Stimulated activated CD8-positive, alpha-beta memory T cell treated with anti-CD3 and anti-CD28 coated beads, Interleukin-15, amount 100 ng/mL, for 4 hours (primary cell): ENCODE results near the gene PPP2R1B.
"Not testable (repeated sequence)": the region's sequence is repeated elsewhere in the genome, so short reads cannot be mapped to it uniquely, and the experiment has no call there.

Source experiments
- DNase-seq, 2 donors: peaks; one replicate each; pipeline ENCODE4 v3.0.0-alpha.2; 2020; ENCODE audit warnings: low read depth in 2 of 2

Gene PPP2R1B

DNA sequence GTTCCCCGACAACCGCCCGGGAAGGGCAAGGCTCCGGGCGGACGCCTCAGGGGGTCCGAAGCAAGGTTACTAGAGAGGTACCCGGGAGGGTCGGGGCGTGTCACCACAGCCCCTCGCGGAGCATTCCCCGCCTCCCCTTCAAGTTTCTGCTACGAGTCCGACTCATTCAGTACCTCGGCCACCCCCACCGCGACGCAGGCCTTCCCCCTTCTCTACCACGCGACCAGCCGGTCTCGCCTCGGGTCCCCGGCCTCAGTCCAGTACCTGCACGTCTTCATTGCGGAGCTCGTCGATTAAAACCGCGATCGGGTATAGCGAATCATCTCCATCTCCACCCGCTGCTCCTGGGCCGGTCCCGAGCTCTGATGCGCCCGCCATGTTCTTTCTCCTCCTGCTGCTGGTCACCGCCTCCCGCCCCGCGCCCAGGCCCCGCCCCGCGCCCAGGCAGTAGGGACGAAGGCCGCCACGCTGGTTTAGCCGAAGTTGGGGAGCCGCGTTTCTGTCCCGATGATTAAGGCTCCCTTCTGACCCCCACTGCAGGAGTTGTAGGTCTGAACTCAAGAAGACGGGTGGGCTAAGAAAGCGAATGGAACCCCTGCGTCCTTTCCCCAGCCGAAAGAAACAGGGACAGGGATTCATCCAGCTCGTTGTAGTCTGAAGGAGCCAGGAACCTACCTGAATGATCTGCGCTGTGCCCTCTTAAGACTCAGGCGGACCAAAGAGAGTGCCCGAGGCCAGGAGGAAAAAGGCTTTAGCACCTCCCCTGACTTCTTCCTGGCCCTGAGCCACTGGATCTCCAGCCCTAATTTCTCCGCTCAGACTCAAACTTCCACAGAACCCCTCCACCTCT is at the start of gene PPP2R1B:
Gene PPP2R1B (minus strand): TSS at position 406 of the 850 bp plus-strand sequence. CDS start 28 bp downstream, at position 378.
- peak; percentile 27 to 47 for DNase-seq

DNA sequence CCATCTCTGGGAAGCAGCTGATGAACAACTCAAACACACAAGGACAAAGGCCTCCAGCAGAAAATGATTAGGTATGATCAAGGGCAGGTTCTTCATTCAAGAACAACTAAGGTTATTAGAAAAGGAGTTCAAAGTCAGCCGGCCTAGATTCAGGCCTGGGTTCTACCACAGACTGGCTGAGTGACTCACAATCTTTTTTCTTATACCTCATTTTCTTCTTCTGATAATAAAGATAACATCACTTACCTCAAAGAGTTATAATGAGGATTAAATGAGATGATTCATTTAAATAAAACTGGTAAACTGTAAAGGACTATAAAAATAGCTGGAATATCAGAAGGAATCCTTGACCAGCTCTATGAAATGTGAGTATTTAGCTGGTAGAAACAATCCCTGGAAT is 49.3 kb upstream of the PPP2R1B start:
- DNase-seq, result no peak

DNA sequence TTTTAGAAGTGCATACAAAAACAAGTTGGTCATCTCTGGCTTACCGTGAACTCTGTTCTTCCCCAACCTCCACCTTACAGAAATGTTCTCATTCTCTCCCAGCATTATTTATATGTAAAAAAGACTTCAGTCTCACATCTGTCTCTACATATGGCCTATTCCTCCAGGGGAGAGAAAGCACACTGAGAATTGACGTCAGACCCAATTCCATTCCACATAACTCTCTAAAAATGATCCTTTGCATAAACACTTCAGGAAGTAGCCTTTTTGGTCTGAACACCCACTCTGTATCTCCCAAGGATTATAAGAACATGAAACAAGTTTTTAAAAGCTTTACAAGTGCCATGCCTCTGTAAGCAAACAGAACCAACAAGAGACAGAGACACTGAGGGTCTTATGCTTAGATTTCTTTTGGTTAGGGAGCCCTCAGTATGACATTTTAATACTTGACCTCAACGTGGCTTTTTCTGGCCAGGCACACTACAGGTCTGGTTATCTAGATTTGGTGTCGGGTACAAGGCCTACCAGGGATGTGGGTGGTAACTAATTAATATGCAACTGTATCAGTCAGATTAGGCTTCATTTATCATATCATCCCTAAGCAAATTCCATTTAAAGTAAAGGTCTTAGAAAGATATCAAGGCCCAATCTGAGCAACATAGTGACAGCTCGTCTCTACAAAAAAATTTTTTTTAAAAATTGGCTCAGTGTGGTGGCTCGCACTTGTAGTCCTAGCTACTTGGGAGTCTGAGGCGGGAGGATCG is 48.5 kb upstream of the PPP2R1B start:
- DNase-seq, result no peak

DNA sequence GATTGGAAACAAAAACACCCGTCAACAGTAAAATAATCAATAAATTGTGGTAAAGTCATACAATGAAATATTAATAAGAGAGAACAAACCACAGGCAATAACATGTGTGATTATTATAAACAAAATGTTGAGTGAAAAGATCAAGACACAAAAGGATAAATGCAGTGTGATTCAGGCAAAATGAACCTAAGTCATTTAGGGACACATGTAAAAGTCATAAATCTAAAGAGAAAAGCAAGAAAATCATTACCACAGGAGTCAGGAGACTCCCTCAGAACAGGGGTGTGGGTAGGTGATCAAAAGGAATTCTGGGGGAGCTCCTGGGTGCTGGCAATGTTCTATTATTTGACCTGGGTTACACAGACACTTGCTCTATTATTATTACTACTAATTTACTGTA is 47.9 kb upstream of the PPP2R1B start:
- no peak for DNase-seq

DNA sequence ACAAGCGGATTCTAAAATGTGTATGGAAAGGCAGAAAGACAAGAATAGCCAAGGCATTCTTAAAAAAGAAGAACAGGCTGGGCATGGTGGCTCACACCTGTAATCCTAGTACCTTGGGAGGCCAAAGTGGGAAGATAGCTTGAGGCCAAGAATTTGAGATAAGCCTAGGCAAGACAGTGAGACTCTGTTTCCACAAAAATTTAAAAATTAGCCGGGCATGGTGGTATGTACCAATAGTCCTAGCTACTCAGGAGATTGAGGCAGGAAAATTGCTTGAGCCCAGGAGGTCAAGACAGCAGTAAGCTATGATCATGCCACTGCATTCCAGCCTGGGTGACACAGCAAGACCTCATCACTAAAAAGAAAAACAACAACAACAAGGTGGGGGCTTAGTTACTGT is 46.0 kb upstream of the PPP2R1B start:
- DNase-seq, result no peak

DNA sequence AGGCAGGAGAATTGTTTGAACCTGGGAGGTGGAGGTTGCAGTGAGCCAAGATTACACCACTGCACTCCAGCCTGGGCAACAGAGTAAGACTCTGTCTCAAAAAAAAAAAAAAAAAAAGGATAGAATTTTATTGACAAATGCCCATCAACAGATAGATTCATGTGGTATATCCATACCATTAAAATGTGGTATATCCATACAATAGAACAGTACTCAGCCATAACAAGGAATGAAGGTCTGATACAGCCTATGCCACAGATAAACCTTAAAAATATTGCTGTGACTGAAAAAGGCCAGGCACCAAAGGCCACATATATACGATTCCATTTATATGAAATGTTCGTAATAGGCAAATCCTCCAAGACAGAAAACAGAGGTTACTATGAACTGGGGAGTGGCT is 45.3 kb upstream of the PPP2R1B start:
- DNase-seq, result no peak

DNA sequence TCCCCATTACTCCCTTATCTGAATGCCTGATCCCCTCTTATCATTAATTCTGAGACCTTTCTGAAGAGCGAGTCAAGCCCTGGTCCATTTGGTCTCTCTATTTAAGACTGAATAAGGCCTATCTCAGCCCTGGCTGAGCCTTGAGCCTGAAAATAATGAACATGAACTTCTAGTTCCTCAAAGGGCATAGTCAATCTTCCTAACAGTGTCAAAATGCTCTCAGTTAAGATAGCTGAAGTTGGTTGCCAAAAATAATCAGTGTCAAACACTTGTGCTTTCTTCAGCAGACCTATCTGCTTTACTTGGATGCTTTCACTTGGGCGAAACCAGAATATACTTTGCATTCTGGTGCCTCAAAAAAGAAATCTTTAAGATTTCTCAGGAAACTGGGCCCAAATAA is 42.6 kb upstream of the PPP2R1B start:
- DNase-seq, result no peak

DNA sequence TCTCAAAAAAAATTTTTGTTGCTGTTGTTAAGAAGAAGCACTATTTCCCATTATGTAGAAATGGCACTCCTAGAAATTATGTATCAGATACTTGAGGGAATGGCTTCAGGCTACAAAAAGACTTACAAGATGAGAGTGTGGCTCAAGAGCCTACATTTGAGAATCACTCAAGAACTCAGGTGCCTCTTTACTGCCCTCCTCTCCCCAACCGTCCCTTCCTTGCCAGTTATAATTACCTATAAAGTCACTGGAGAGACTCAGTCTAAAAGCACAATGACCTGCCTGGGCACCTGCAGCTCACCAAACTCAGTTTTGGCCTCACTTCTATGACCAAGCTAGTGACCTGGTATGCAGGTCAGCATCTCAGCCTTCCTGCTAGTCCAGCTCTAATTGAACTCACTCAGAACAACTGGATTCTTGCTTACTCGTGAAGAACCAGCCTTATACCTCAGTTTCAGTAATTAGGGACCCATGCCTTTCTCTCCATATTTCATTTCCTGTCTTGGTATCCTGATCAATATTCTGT is 41.9 kb upstream of the PPP2R1B start:
- DNase-seq, result no peak

DNA sequence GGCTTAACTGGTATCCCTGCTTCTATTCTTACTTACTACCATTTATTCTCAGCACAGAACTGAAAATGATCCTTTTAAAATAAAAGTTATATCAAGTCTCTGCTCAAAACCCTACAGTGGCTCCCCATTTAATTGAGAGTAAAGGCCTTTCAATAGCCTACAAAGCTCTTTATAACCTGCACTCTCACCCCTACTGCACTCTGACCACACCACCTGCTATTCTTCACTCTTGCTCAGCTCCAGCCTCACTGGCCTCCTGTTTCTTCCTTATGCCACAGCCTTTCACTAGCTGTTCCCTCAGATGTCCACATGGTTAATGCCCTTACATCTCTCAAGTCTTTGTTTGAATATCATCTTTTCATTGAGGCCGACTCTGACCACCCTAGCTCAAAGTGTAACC is 40.9 kb upstream of the PPP2R1B start:
- no peak for DNase-seq

DNA sequence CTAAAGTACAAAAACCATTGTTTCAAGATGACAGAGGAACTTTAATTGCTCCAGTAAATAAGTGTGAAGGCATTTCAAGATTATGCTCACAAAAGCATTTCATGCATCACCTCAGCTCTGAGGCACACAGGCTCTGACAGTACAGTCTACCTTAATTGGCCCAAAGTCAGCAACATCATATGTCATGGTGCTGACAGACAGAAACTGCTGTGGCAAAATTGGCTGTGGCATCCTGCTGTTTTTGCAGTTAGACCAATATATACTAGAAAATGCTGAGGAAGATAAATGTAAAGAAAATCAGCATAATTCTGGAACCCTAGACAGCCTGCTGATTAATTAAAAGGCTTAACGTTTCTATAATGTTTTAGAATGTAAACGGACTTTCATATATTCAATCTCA is 34.9 kb upstream of the PPP2R1B start:
- DNase-seq, result no peak

DNA sequence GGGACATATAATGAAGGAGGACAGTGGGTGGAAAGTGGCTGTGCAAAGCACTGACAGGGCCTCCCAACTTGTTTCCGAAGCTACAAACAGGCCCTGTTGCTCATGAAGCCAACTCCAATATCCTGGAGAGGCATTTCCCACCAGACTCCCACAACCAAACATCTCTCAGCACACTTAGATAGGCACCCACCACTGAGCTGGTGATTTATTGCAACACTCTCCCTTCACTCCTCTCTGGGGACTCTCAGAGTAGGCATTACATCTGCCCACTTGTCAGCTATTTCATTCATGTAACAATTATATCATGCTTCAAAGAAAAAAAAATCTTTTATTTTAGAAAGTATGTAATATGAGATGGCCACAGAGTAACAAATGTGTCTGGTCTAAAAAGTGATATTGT is 32.1 kb upstream of the PPP2R1B start:
- no peak for DNase-seq

DNA sequence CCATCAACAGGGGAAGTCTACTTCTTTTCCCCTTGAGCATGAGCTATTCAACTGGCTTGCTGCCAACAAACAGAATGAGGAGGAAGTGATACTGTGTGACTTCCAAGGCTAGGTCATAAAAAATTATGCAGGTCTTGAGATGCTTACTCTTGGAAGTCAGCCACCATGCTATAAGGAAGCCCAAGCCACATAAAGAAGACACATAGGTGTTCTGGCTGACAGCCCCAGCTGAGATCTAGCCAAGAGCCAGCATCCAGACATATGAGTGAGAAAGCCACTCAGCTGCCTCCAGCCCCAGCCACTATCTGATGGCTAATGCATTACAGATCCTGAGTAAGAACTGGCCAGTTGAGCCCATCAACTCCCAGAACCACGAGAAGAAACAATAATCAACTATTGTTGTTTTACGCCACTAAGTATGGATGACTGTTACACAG is 31.0 kb upstream of the PPP2R1B start:
- no peak for DNase-seq

DNA sequence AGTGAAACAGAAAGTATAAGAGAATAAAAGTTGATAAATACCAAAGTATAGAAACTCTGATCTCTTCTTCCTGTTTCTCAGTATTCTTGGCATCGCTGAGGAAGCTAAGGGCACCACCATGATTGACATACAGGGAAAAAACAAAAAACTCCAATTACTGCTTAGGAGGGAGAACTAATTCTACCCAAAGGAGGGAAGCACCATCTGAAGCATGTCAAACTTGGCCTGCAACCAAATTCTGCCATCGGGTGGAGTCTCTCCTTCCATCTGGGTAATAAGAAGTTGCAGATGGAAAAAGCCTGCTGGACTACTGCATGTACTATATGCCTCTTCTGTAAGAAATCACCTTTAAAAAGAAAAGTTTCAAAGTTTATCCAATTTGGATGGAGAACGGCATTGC is 30.5 kb upstream of the PPP2R1B start:
- DNase-seq, result no peak

DNA sequence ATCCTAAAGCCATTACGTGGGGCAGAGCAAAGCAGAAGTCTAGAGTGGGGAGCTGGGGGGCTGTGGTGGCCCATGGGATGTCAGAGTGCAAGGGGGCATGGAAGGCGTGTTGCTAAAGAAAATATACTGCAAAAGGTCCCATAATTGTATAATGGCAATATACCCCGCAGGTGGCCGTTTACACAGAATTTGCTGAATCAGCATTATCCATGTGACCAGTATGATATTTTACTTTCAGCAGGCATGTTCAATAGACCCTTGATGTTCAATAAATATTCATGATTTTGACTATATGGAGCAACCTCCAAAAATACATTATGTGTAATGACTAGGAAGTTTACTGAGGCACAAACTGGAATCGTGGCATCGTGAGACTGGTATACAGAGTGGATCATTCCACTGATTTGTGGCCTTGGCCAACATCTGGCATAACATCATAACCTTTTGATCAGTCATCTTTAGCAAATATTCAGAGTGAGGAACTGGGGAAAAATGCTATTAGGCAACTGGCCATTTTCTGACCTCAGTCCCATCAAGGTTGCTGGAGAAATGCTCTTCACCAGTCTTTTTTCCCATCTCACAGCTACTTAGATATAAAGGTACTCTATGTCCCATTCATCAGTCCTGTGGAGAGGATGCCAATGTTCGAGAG is 29.3 kb upstream of the PPP2R1B start:
- no peak for DNase-seq

DNA sequence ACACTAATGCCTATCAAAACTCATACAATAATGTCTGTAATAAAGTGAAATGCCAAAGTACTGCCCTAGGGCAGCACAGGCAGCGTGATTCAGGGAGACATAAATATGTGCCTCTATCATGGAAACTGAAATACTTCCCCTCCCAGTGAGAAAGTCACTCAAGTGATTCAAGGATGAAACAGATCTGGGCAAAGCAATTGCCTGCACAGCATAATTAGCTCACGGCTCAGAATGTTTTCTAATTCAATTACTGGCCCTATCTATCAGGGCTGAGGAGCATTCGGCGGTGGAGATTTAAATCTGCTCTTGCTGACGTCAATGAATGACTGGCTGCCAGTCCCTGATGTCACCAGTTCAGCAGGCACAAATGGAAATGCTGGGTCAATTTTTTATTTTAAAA is 27.7 kb upstream of the PPP2R1B start:
- no peak for DNase-seq

DNA sequence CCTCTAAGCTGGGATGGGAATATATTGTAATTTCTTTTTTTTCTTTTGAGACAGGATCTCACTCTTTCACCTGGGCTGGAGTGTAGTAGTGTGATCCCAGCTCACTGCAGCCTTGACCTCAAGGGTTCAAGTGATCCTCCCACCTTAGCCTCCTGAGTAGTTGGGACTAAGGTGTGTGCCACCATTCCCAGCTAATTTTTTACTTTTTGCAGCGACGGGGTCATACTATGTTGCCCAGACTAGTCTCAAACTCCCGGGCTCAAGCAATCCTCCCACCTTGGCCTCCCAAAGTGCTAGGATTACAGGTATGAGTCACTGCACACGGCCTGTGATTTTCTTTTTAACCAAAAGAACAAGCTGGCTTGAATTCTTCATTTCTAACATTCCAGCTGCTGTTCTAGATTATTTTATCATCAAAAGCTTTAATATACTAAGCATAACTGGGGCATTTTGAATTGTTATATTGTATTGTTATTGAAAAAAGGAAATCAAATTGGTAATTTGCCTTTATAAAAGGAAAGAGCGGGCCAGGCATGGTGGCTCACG is 26.8 kb upstream of the PPP2R1B start:
- no peak for DNase-seq

DNA sequence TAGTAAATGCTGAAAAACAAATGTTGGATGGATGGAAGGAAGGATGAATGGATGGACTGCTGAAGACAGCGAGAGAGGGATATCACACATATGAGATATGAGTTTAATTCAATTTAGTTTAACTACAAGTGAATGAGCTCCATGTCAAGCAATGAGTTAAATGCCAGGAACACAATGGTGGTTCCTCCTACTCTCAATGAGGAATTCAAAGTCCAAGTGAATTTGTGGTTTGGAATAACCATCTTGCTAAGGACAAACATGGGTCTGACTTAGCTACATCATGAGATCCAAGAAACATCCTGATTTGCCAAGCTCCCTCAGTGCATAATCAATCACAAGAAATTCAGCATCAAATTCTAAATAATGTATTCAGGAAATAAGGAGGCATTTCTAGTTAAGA is 26.1 kb upstream of the PPP2R1B start:
- no peak for DNase-seq

DNA sequence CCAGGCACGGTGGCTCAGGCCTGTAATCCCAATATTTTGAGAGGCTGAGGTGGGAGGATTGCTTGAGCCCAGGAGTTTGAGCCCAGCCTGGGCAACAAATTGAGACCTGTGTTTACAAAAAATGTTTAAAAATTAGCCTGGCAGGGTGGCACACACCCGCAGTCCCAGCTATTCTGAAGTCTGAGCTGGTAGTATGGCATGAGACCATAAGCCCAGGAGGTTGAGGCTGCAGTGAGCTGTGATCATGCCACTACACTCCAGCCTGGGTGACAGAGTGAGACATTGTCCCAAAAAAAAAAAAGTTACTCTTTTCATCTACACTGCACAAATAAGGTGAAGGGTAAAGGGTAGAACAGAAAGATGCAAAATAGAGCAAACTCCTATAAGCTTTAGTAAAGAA is 22.3 kb upstream of the PPP2R1B start:
- no peak for DNase-seq

DNA sequence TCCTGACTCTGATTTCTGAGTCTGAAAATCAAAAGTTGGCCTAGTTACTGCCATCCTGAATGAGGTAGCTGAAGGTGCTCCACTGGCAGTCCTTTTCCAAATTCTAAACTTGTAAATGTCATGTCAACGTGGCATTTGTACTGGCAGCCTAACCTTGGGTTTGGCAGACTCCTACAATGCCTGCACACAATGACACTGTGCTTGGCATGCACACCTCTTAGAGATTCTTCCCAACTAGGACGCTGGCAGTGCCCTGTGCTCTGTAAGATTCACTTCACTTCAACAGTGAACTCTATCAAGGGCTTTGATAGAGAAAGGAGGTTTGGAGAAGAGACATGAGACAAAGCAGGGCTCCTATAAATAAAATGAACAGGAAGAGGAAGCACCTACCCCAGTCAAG is 21.9 kb upstream of the PPP2R1B start:
- DNase-seq, result no peak

DNA sequence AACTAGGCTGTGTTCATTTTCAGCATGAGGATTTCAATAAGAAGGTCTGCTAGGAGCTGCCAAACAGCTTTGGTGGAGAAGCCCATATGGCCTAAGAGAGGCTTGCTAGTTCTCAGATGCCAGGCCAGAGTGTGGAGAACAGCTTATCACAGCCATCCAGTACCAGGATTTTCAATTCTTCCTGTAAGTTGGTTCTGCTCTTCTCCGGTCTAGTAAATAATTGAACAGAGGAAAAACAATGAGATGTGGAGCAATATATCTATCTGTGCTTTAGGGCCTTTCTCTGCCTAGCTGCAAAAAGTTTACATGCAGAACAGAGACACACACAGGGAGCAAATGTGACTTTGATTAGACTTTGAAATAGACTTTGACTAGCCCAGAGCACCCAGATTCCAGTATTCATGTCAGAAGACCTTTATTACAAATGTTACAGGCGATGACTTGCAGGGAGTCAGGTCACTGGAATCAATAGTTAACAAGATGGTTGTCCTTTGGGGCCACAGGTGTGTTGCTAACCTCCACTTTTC is 19.8 kb upstream of the PPP2R1B start:
- no peak for DNase-seq

DNA sequence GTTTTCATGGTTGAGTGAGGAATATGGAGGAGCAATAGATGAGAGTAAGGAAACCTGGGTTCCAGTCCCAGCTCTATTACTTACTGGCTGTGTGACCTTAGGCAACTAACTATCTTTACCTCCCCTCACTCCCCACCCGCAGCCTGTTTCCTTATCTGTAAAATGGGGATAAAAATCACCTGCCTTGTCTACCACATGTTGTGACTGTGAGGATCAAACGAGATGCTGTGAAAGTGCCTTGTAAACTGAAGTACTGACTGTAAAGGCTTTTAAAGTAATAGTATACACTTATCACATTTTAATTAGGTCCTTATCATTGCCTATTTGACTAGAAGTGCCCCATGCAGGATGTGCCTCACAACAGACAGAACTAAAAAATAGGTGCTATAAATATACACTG is 18.9 kb upstream of the PPP2R1B start:
- no peak for DNase-seq

DNA sequence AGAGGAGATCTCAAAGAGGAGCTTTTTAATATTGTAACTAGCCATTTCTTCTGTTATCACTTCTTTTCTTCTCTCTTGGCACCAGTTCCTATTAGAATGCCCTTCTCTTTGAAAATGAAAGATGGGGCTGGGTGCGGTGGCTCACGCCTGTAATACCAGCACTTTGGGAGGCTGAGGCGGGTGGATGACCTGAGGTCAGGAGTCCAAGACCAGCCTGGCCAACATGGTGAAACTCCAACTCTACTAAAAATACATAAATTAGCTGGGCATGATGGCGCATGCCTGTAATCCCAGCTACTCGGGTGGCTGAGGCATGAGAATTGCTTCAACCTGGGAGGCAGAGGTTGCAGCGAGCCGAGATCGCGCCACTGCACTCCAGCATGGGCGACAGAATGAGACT is 18.1 kb upstream of the PPP2R1B start:
- not testable (repeated sequence) for DNase-seq
